HepG2 (cell line): ENCODE results near the gene GIMAP8. TPM values are rescaled to one million over a fixed set of nuclear protein-coding genes. Genes with fewer than 3 reads are reported as not detected.
A peak's percentile ranks its signal among the peaks of the same experiment; 100 is the strongest.

Experiments used
- ADNP ChIP-seq: sonication (generic); formaldehyde crosslinking; IDR thresholded peaks from 2 replicates; pipeline ENCODE4 v1.4.0; 2020; ENCODE audit warnings: missing genetic modification reagents
- ATF7-NPFF ChIP-seq: sonication (generic); formaldehyde crosslinking; IDR thresholded peaks from 2 replicates; pipeline ENCODE4 v1.8.1; 2023; ENCODE audit warnings: mild to moderate bottlenecking, low read depth, missing genetic modification reagents, moderate library complexity
- BRCA1 ChIP-seq: sonication (generic); formaldehyde crosslinking; IDR thresholded peaks from 2 replicates; pipeline ENCODE4 v1.4.0; 2020; ENCODE audit warnings: missing genetic modification reagents
- CREBL2 ChIP-seq: sonication (generic); formaldehyde crosslinking; IDR thresholded peaks from 2 replicates; pipeline ENCODE4 v1.8.1; 2023; ENCODE audit warnings: missing genetic modification reagents, mild to moderate bottlenecking, borderline replicate concordance
- FOXP1 ChIP-seq, 2 experiments: fragments of 450-650 bp in 1 of 2; IDR thresholded peaks; 2 replicates each; pipeline ENCODE4 v1.6.1; 2017 to 2018; ENCODE audit warnings: antibody characterized with exemption in 1 of 2
- KDM1A ChIP-seq: IDR thresholded peaks from 2 replicates; pipeline ENCODE4 v1.6.1; 2016; ENCODE audit warnings: missing compliant biosample characterization
- NAIF1 ChIP-seq: sonication (generic); formaldehyde crosslinking; IDR thresholded peaks from 2 replicates; pipeline ENCODE4 v1.5.0; 2020; ENCODE audit warnings: mild to moderate bottlenecking, missing genetic modification reagents, borderline replicate concordance
- NFKB2 ChIP-seq: sonication (generic); formaldehyde crosslinking; IDR thresholded peaks from 2 replicates; pipeline ENCODE4 v1.4.0; 2020; ENCODE audit warnings: missing genetic modification reagents, borderline replicate concordance
- POGK ChIP-seq: sonication (generic); formaldehyde crosslinking; conservative IDR thresholded peaks from 2 replicates; pipeline ENCODE4 v1.8.0; 2022; ENCODE audit warnings: mild to moderate bottlenecking, moderate library complexity, missing genetic modification reagents
- PTBP1 ChIP-seq: fragments of 200-400 bp; formaldehyde crosslinking; IDR thresholded peaks from 2 replicates; pipeline ENCODE4 v1.6.1; 2018; ENCODE audit warnings: low read length, low read depth; ENCODE audit not compliant: poor library complexity, severe bottlenecking
- REL ChIP-seq: sonication (generic); formaldehyde crosslinking; conservative IDR thresholded peaks from 2 replicates; pipeline ENCODE4 v1.8.0; 2022; ENCODE audit warnings: mild to moderate bottlenecking, missing genetic modification reagents, moderate library complexity
- REST ChIP-seq, 2 experiments: IDR thresholded peaks; 2 replicates each; pipeline ENCODE4 v1.6.1; 2011 to 2012; ENCODE audit warnings: low read length in 2 of 2, borderline replicate concordance in 1 of 2, low read depth in 1 of 2, mild to moderate bottlenecking in 1 of 2, moderate library complexity in 1 of 2
- SRF ChIP-seq: IDR thresholded peaks from 2 replicates; pipeline ENCODE4 v1.6.1; 2011; ENCODE audit warnings: mild to moderate bottlenecking, low read depth, low read length, moderate library complexity
- THAP8 ChIP-seq: sonication (generic); formaldehyde crosslinking; IDR thresholded peaks from 2 replicates; pipeline ENCODE4 v1.5.1; 2020; ENCODE audit warnings: missing genetic modification reagents, mild to moderate bottlenecking, borderline replicate concordance
- ZBTB38 ChIP-seq: sonication (generic); formaldehyde crosslinking; IDR thresholded peaks from 2 replicates; pipeline ENCODE4 v1.5.1; 2020; ENCODE audit warnings: mild to moderate bottlenecking, missing genetic modification reagents
- ZFP62 ChIP-seq: sonication (generic); formaldehyde crosslinking; IDR thresholded peaks from 2 replicates; pipeline ENCODE4 v1.4.0; 2020; ENCODE audit warnings: missing genetic modification reagents
- ZNF431 ChIP-seq: sonication (generic); formaldehyde crosslinking; IDR thresholded peaks from 2 replicates; pipeline ENCODE4 v1.9.0; 2022; ENCODE audit warnings: missing genetic modification reagents, low read depth, mild to moderate bottlenecking, borderline replicate concordance
- ZNF749 ChIP-seq: sonication (generic); formaldehyde crosslinking; IDR thresholded peaks from 2 replicates; pipeline ENCODE4 v1.8.0; 2022; ENCODE audit warnings: mild to moderate bottlenecking, missing genetic modification reagents, moderate library complexity, borderline replicate concordance
- ZNF878 ChIP-seq: sonication (generic); formaldehyde crosslinking; IDR thresholded peaks from 2 replicates; pipeline ENCODE4 v1.8.1; 2023; ENCODE audit warnings: mild to moderate bottlenecking, missing genetic modification reagents, moderate library complexity
- polyA plus RNA-seq, 8 experiments: library from polyadenylated mRNA; depleted of rRNA in 3 of 8; stranded (reverse) in 7 of 8; unstranded in 1 of 8; fragments of >200 nt; fragmentation: Illumina TruSeq in 4 of 8; extraction: Trizol in 4 of 8; gene quantifications; 2 replicates each; pipeline versions ENCODE4 v1.2.1 to v1.2.3, GENCODE V29; 2011 to 2016; ENCODE audit warnings: low read depth in 4 of 8, missing spikeins in 1 of 8, mixed read lengths in 1 of 8; ENCODE audit not compliant: insufficient read depth in 1 of 8
- total RNA-seq, 5 experiments: library from RNA; depleted of rRNA; stranded (reverse); fragments of >200 nt; fragmentation: Illumina TruSeq; extraction: Trizol; gene quantifications; 2 replicates each; pipeline ENCODE4 v1.2.3, GENCODE V29; 2016; ENCODE audit warnings: low read depth in 1 of 5

GIMAP8 gene
- total and polyA plus RNA-seq, 2 of the 13 experiments (the other 11 are each of a cell fraction or from before 2014, with no cell fraction given) = not detected

- TF ChIP-seq REST (IDR thresholded peaks at IDR 0.05; ENCODE audit: borderline replicate concordance in 1 of 2, low read depth in 1 of 2, low read length in 2 of 2) (no peak), REL (CRISPR knock-in tag) (no peak), SRF (0 out of 2 replicates have a peak, but pooled peaks have one; percentile 5), FOXP1 (IDR thresholded peaks at IDR 0.05) (no peak), FOXP1 (CRISPR knock-in tag; IDR thresholded peaks at IDR 0.05) (no peak), ZBTB38 (CRISPR knock-in tag) (no peak), KDM1A (peak; percentile 46; the same call in 1 of the 2 replicates), NAIF1 (CRISPR knock-in tag) (0 out of 2 replicates have a peak, but pooled peaks have one; percentile 23), ZNF749 (CRISPR knock-in tag) (0 out of 2 replicates have a peak, but pooled peaks have one; percentile 16), PTBP1 (no peak), ZFP62 (no peak), ADNP (CRISPR knock-in tag) (peak; percentile 25; the same call in 1 of the 2 replicates), ZNF878 (CRISPR knock-in tag) (0 out of 2 replicates have a peak, but pooled peaks have one; percentile 2), POGK (0 out of 2 replicates have a peak, but pooled peaks have one; percentile 45), CREBL2 (CRISPR knock-in tag) (no peak), BRCA1 (CRISPR knock-in tag) (no peak), ATF7-NPFF (CRISPR knock-in tag) (0 out of 2 replicates have a peak, but pooled peaks have one; percentile 2), ZNF431 (CRISPR knock-in tag) (0 out of 2 replicates have a peak, but pooled peaks have one; percentile 3), THAP8 (CRISPR knock-in tag) (no peak), NFKB2 (no peak)
Measured at GRCh38 chr7:150405584-150406311, 44.7 kb upstream of the GIMAP8 start (continued).
